GM18520 (cell line): ENCODE measurements around the gene ARSG.
"Not testable (repeated sequence)": the region's sequence is repeated elsewhere in the genome, so short reads cannot be mapped to it uniquely, and the experiment has no call there.

ENCODE experiments used
- ATAC-seq: cut with Tn5 transposase; IDR thresholded peaks from one replicate; pipeline ENCODE4 v1.9.1; 2021; ENCODE audit not compliant: unreplicated experiment

ARSG gene

DNA sequence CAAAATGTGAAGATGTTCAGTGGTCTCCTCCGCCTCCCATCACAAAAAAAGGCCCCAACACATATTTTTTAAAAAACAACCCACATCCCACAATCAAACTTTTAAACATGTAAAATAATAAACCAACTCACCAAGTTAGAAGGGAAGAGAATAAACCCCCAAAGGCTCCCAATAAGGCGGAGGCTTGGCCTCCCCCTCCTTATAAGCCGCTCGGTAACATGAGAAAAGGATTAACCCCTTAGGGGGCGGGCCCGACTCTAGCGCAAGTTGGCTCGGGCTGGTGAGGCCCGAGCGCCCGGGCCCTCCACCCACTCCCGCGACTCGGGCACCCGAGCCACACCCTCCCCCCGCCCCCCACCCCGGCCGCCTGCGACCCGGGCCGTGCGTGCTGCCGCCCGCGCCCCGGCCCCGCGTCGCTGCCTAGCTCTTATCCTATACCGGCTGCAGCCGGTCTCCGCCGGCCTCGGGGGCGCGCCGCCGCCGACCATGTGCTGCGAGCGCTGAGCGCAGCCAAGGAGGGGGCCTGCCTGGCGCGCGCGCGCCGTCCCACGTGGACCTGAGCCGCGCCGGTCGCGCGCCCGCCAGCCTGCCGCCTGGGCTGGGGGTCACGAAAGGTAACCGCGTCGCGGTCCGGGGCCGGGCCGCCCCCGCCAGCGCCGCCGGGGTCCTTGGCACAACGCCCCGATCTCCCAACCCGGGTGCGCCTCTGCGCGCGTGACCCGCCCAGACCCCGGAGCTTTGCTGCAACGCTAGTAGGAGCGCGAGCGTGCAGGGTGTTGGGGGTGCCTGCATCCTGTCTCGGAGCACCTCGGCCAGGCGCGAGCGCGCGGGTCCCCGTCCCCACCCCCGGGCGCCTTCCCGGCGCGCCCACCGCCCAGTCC, at the start of gene ARSG, which contains the start of gene SLC16A6:
ARSG (plus strand) TSS at position 541 of the 881 bp plus-strand sequence. CDS start 15,999 bp downstream, outside the sequence.
SLC16A6 (minus strand) TSS at position 173 of the 881 bp plus-strand sequence. CDS start 12,807 bp downstream, outside the sequence.
- ATAC-seq = peak; percentile 33

DNA sequence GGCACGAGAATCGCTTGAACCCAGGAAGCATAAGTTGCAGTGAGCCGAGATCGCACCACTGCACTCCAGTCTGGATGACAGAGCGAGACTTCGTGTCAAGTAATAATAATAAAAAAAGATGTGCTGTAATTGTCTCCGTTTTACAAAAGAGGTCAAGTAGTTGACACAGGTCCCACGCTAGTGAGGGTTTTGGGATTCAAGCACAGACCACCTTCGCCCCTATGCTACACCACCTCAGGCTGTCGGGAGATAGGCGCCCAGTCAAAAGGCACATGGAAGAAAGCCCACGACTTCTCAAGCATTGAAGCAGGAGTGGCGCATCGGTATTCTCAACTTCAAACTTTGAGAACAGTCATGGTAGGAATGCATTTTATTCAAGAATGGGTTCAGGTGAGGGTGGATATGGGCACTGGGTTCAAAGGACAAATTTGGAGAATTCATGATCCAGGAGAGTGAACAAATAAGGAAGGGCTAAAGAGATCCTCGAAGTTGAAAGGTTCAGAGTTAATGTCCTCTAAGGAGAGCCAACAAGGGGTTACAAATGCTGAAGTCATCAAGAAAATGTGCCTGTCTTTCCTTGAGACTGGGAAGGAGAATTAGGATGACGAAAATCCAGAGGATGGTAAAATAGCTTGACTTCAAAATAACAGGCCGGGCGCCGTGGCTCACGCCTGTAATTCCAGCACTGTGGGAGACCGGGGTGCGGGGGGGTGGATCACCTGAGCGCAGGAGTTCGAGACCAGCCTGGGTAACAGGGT, 44.8 kb upstream of the ARSG start:
- ATAC-seq = no peak

DNA sequence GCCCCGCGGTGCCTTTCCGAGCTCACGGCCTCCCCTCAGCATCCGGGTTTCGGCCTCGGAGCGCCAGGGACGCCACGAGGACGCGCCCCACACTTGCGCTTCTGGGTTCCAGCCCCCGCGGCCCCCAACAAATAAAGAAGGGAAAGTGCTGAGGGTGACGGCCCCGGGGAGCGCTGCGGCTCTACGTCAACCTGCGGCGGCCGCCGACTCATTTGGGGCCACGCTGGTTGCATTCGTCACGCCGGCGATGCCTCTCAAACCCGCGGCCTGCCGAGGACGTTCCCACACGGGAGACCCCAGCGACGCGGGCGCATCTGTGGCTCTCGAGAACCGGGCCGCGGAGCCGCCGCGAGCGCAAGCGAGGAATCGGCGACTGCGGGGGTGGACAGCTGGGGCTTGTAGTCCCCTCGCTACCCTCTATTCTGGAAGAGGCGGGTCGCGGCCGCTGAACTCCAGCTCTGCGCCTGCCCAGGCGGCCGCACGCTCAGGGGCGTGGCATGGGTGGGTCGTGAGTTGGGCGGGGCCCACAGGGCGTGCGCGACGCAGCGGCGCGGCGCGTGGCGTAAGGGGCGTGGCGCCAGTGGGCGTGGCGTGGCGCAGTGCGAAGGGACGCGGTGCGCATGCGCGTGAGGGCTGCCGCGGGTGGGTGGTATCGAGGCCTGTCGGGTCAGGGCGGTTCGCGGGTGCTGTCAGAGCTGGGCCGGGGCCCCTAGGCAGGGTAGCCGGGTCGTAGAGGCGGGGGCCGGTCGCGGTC, 43.7 kb upstream of the ARSG start, which contains the start of gene AMZ2:
AMZ2 (plus strand) TSS at position 599 of the 754 bp plus-strand sequence. CDS start 2,145 bp downstream, outside the sequence.
- ATAC-seq = peak; percentile 82

DNA sequence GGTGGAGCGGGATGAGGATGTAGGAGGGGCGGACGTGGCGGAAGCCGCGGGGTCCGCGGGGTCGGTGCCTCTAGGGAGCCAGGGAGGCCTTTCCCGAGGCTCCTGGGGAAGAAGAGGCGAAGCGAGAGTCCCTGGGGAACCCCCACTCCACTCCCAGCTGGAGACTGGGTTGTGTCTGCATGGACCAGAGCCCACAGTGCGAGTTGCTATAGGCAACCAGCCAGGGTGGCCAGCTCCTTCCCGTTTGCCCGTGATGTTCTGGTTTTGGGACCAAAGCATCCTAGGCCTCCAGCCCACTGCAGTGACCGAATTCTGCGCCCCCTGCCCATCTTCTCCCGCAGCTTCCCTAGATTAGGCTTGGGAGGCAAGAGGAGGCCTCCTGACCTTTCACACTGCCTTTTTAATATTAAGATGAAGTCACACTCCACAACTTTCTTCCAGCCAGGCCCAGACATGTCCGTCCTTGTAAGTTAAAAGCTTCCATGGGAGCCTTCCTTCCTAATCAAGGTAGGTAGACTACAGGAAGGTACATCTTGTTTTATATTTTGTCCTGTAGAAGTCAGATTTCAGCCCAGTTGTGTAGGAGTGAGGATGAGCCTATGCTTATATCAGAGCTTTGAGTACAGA, 43.0 kb upstream of the ARSG start:
- ATAC-seq = peak; percentile 17

DNA sequence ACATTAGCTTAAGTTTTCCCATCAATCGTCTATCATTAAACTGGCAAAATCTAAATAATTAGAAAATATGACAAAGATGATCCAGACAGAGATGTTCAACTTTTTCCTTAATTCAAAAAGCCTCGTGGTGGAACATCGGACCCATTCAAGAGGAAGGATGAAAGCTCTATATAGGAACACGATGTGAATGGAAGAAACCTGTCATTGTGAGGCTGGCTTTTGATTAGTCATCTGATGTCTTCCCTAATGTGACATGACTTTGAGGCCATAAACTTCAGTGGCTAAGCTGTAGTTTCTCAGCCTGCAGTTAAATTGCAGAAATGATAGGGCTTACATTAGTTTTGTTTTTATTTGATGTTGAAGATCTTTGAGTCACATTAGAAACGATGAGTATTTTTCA, 42.4 kb upstream of the ARSG start:
- no peak for ATAC-seq

DNA sequence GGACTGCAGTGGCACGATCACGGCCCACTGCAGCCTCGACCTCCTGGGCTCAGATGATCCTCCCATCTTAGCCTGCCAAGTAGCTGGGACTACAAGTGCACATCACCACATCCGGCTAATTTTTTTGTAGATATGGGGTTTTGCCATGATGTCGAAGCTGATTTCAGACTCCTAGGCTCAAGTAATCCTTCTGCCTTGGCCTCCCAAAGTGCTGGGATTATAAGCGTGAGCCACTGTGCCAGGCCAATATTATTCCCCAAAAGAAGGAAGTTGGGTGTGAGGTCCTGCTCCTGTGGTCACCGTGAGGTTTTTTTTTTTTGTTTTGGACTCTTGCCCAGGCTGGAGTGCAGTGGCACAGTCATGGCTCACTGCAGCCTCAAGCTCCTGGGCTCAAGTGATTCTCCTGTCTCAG, 41.9 kb upstream of the ARSG start:
- ATAC-seq = no peak

DNA sequence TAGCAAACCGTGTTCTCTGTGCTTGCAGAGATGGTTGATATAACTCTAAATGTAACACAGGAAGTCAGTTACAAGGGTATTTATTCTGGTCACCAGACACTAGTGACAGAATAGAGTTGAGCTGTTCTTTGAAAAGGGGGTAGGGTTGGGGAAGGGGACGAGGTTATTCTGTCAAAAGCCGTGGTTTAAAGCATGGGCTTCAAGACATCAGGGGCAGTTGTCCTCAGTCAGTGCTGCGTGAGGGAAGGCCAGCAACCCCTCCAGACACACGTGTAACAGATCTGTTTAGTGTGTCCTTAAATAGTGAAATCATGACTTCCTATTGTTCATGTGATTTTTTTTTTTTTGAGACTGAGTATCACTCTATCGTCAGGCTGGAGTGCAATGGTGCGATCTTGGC, 37.9 kb upstream of the ARSG start:
- ATAC-seq = not testable (repeated sequence)

DNA sequence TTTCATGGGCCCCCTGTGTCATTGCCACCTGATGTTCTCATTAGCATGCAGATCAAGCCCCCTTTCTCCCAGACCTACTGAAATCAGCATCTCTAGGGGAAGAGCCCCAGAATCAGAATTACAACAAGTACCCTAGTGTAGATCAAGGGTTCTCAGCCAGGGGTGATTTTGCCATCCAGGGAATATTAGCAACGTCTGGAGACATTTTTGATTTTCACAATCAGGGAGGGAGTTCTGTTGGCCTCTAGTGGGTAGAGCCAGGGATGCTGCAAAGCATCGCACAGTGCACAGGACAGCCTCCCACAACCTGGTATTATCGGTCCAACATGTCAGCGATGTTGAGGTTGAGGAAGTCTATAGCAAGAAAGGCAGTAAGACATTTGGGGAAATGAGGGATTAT, 36.1 kb upstream of the ARSG start:
- no peak for ATAC-seq

DNA sequence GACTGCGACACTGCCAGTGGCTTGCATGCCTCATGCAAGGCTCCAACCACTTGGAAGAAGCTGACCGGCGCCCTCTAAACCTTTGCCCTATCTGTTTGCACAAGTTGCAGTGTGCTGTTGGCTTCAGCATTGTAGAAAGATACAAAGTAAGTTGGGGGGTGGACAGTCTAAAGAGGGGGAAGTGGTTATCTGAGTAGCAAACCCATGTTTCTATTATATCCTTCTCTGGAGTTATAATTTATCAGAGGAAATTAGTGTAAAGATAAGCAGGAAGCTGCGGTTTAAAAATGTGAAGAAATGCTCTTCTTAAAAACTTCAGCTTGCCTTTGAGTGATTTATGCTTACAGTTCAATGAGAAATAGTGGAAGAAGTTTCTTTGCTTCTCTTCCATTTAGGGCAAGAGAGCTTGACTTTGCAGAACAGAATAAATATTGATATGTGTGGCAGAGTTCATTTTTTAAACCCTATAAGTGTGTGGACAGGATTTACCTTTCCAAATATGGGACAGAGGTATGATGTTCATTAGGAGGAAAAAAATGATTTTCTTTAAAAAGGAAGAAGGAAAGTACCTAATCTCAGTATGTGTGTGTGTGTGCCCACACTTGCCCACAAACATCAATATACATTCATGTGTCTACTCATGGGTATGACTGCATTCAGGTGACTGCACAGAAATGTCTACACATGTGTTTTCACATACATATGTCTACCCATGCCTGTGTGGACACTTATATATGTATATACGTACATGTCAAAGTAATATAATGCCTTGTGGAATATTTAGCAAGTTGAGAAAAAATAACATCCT, 35.4 kb upstream of the ARSG start:
- ATAC-seq = no peak

DNA sequence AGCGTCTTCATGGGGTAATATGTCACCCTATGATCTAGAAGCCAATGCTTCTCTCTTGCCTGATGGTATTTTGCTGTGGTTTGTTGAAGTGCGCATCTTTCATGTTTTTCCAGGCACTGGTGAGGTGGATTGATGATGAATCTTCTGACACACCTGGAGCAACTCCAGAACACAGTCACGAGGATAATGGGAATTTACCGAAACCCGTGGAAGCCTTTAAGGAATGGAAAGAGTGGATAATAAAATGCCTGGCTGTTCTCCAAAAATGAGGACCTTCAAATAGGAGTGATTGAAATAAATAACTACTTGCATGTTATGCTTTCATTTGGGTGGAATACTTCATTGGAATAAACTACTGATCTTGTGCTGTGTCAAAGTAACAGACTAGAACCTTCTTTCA, 34.6 kb upstream of the ARSG start:
- not testable (repeated sequence) for ATAC-seq

DNA sequence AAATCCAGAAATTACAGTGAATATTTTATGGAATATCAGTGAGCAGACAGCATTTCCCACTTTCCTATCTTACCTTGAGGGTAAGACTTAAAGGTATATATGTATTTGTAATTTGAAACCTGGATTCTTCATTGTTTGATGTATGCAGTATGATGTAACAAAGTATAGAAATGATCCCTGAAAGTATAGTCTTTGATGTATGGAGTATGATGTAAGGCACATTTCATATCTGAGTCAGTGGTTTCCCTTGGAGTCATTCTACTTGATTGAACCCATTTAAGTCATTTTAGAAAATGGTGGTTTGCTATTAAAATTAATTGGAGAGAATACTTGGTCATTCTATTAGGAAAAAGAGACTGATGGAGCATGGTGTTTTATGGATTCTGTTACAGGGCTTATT, 33.4 kb upstream of the ARSG start:
- no peak for ATAC-seq

DNA sequence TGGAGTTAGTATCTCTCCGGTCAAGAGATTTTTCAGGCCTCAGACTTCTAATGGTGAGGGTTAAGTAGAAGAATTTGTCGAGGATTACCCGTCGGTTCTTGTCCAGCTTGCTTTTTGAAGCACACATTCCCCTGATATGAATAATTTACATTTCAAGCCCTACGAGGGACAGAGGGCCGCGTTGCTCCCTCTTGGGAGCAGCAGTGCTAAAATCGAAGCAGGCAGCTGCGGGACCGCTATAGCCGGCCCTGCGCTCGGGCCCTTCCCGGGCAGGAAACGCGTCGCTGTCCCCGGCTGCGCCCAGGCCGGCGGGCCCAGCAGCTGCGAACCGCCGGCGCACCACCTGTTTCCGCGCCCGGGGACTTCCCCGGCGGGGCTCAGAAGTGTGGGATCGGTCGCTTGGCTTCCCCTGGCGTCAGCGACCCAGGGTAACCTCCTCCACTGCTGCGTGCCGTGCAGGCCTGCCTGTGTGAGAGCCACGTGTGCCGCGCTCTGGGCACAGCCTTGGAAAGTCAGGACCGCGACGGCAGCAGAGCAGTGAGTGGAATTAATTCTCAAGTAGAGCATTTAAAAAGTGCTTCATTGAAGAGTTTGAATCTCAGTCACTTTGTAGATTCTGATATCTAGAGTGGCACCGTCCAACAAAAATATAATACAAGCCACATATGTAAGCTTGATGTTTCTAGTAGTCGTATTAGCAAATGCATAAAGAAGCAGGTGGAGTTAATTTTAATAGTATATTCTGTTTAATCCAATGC, 32.2 kb upstream of the ARSG start:
- peak; percentile 82 for ATAC-seq

DNA sequence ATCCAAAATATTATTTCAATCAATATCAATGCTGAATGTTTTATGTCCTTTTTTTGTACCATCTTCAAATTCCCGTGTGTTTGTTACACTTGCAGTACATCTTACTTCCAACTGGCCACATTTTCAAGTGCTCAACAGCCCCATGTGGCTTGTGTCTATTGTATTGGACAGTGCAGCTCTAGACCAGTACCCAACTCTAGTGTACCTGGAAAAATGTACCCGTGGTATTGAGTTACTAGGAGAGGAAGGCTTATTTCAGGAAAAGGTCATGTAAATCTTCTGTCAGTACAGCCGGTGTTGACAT, 31.7 kb upstream of the ARSG start:
- ATAC-seq = not testable (repeated sequence)

DNA sequence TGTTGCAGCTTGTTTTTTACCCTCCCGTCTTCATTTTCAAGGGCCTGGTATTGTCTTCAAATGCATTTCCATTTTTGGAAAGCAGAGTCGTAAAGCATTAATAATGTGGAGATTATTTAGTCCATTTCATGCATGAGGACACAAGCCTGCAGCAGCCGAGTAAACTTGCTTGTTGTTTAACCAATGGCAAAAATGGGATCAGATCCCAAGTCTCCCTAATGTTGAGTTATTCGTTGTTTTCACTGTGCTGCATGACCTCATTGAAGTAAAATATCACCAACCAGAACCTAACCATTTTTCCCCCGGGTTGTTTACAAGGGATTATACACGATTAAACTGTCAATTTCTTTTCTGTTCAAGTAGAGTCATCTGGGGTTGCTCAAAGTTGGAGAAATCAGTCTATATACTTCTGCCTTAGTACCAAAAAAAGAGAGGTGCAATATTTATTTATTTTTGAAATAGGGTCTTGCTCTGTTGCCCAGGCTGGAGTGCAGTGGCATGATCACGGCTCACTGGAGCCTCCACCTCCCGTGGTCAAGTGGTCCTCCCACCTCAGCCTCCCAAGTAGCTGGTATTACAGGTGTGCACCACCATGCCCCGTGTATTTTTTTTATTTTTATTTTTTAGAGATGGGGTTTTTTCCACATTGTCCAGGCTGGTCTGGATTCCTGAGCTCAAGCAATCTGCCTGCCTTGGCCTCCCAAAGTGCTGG, 31.1 kb upstream of the ARSG start:
- ATAC-seq = no peak

DNA sequence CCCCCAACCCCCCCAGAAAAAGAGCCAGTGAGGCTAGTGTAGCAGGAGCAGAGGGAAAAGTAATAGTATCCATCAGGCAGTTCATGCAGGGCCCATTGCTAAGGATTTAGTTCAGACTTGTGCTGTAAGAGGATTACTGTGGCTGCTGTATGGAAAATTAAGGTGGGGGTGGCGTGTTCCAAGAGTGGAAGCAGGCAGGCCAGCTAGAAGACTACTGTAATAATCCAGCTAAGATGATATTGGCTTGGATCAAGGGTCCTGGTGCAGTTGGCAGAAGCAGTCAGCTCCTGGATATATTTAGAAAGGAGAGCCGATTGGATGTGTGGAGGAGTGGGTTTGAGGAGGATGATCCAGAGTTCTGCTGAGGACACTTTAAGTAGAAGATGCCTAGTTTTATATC, 28.8 kb upstream of the ARSG start:
- not testable (repeated sequence) for ATAC-seq

DNA sequence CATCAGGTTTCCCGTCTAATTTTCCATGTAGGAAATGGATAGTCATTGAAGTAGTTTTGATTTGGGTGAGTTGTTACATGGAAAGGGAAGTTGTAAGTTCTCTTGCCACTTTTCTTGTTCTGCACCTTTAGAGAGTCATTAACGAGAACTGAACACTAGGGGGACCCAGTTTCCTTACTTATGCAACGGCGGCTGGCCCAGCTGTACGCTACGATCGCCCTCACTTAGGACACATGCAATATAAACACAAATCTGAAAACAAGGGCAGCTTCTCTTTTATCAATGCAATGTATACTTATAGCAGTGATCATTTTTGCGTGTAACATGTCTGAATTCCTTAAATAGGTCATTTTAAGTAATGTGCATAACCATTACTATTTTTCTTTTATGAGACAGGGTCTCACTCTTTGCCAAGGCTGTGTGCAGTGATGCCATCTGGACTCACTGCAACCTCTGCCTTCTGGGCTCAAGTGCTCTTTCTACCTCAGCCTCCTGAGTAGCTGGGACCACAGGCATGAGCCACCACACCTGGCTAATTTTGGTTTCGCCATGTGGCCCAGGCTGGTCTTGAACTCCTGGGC, 28.1 kb upstream of the ARSG start:
- not testable (repeated sequence) for ATAC-seq

DNA sequence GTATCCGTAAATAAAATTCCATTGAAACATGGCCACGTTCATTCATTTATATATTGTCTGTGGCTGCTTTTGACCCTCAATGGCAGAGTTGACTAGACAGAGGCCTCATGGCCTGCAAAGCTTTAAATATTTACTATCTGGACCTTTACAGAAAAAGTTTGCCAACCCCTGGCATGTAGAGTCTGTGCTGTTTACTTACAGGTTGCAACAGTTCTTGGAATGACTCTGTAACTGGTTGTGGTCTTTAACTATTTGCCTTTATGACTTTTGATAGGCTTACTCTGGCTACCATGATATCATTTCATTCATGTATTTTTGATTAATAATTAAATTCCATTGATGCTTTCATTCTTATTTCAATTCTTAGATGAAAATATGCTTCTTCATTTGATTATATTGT, 25.5 kb upstream of the ARSG start:
- not testable (repeated sequence) for ATAC-seq

DNA sequence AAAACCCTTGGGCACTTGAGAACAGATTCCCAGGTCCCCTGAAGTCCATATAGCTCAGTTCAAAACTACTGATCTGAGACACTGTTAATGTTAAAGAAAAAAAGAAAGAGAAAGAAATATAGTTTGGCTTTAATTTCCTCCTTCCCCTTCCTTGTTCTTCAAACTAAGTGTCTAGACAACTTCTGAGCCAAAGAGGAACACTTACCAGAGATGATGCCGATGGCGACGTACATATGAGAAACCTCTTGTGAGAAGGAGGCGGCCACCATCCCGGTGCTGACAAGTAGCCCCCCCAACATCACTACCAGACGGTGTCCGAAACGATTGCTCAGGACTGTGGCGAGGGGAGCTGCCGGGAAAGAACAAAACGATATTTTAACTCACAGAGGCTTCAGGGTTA, 17.6 kb upstream of the ARSG start:
- no peak for ATAC-seq
